Measurements from ENCODE around the gene CARTPT. TPM values are rescaled to one million over a fixed set of nuclear protein-coding genes. Genes with fewer than 3 reads are reported as not detected.

CARTPT gene
- total and polyA plus RNA-seq, 2 of the 8 experiments (the other 6 are each of a cell fraction or from before 2014, with no cell fraction given), result not detected

DNA sequence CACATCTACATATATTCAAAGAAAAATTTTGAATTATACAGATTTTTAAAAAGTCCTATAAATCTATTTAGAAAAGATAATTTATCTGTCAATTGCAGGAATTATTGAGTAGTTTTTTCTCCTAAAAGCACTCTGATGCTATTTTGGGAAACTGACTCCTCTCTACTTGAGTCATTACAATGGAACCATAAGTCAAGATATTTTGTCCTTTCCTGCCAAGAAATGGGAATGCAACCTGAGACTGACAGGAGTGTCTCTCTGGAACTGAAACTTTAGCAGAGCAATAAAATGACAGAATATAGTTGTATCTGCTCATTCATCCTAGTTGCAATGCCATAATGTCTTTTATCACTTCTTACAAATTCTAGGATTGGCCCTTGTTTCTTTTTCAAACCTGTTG is 48.6 kb downstream of the CARTPT start:
- no peak for FAIRE-seq

More for the DNA sequence above, 48.6 kb downstream of the CARTPT start:
- POLR2A ChIA-PET (ENCODE audit: partially characterized antibody), result no interaction called here
- no peak overlapping the region for H2BK120ac ChIP-seq (replicated peaks; ENCODE audit: low read depth, low read length)
- H4K20me1 ChIP-seq (replicated peaks in 1 of 2; ENCODE audit: control insufficient read depth in 1 of 2, insufficient read depth in 2 of 2, low read length in 2 of 2), result no peaks in the 10 kb centered on the region
- H3K4me2 ChIP-seq (ENCODE audit: insufficient read depth in 1 of 2, low read depth in 2 of 2, low read length in 2 of 2), result no peak overlapping the region
- H3K9me3 ChIP-seq (ENCODE audit: insufficient read depth in 2 of 2, low read depth in 1 of 2, low read length in 1 of 2), result no peaks in the 10 kb centered on the region
- H3K56ac ChIP-seq (replicated peaks; ENCODE audit: insufficient read length, low read depth, low read length), result no peak overlapping the region
- H3K79me2 ChIP-seq (ENCODE audit: control insufficient read depth in 1 of 2, insufficient read depth in 2 of 2, low read length in 2 of 2), result no peaks in the 10 kb centered on the region; a peak in 1 of 4 replicates
- H4K5ac ChIP-seq (ENCODE audit: insufficient read length, low read depth, low read length), result no peak overlapping the region
- H2AFZ ChIP-seq (ENCODE audit: low read length), result no peak overlapping the region
- no peak overlapping the region for H2BK15ac ChIP-seq (ENCODE audit: low read length)
- no peak overlapping the region for H2BK20ac ChIP-seq (ENCODE audit: low read length)
- H3K4me1 ChIP-seq (replicated peaks in 1 of 4; ENCODE audit: control insufficient read depth in 3 of 4, insufficient read depth in 4 of 4, low read length in 3 of 4), result peaks cover 2 to 4% (median 4%) of the 10 kb centered on the region in 4 experiments; a peak in 5 of 7 replicates
- no peak overlapping the region for H3K9ac ChIP-seq (replicated peaks in 1 of 4; ENCODE audit: extremely low read depth in 1 of 4, low read depth in 3 of 4, low read length in 3 of 4)
- H2BK12ac ChIP-seq (ENCODE audit: low read depth, low read length), result no peak overlapping the region
- no peak overlapping the region for H4K91ac ChIP-seq (replicated peaks; ENCODE audit: insufficient read length, low read length)
- H3K4ac ChIP-seq (replicated peaks; ENCODE audit: insufficient read length, low read depth, low read length), result no peak overlapping the region
- H3K27me3 ChIP-seq (replicated peaks in 1 of 4; ENCODE audit: control insufficient read depth in 3 of 4, extremely low read depth in 1 of 4, insufficient read depth in 3 of 4, low read length in 3 of 4), result no peaks in the 10 kb centered on the region
- no peaks in the 10 kb centered on the region for H3K36me3 ChIP-seq (ENCODE audit: control insufficient read depth in 2 of 4, insufficient read depth in 4 of 4, low read length in 3 of 4)
- H3K18ac ChIP-seq (ENCODE audit: extremely low read depth, low read length), result no peak overlapping the region
- H2AK5ac ChIP-seq (ENCODE audit: low read depth, low read length), result no peak overlapping the region
- no peak overlapping the region for H3K27ac ChIP-seq (ENCODE audit: low read depth, low read length)
- no peak overlapping the region for H2BK5ac ChIP-seq (ENCODE audit: low read depth, low read length)
- H3K79me1 ChIP-seq (ENCODE audit: low read depth, low read length), result no peaks in the 10 kb centered on the region
- H3K23me2 ChIP-seq (ENCODE audit: low read depth, low read length), result no peaks in the 10 kb centered on the region
- DNase-seq (ENCODE audit: low read depth in 1 of 2, low spot score in 2 of 2), result no peak
- no peak for TF ChIP-seq BACH1 (IDR thresholded peaks at IDR 0.05; ENCODE audit: low read length)
- H3K14ac ChIP-seq (ENCODE audit: insufficient read length), result no peak overlapping the region
- H4K8ac ChIP-seq (ENCODE audit: extremely low read depth, insufficient read depth, low read length), result no peak overlapping the region
- no peak overlapping the region for H3K23ac ChIP-seq (ENCODE audit: insufficient read length)
- CTCF ChIA-PET (ENCODE audit: partially characterized antibody), result interaction anchor here (0.5 to 0.7 kb wide), 2 partner anchors 74 to 106 kb away, joined by 3 read pairs; no protein-coding TSS in a partner anchor
- no peak overlapping the region for H3K4me3 ChIP-seq (ENCODE audit: extremely low read depth in 1 of 4, insufficient read depth in 2 of 4, low read depth in 3 of 4, low read length in 4 of 4)

Measured in H1 (cell line).